NT2/D1 (cell line): Measurements from ENCODE around the gene MYH7.
A peak's percentile ranks its signal among the peaks of the same experiment; 100 is the strongest.

ENCODE experiments used
- DNase-seq: peaks from one replicate; pipeline ENCODE4 v3.0.0-alpha.2; 2011; ENCODE audit warnings: low read depth, low spot score
- H3K27me3 ChIP-seq: 2 replicates; pipeline ENCODE4 v1.6.0; 2011; ENCODE audit warnings: mild to moderate bottlenecking; ENCODE audit not compliant: insufficient read length, insufficient read depth
- H3K36me3 ChIP-seq: 2 replicates; pipeline ENCODE4 v1.6.1; 2011; ENCODE audit warnings: mild to moderate bottlenecking, low read length, mixed read lengths; ENCODE audit not compliant: insufficient read depth, insufficient read length
- H3K4me1 ChIP-seq: 2 replicates; pipeline ENCODE4 v1.5.1; 2011; ENCODE audit not compliant: insufficient read depth, insufficient read length
- H3K4me3 ChIP-seq: 2 replicates; pipeline ENCODE4 v1.5.1; 2011; ENCODE audit warnings: low read depth; ENCODE audit not compliant: insufficient read length
- H3K9ac ChIP-seq: 2 replicates; pipeline ENCODE4 v1.6.0; 2011; ENCODE audit warnings: low read depth; ENCODE audit not compliant: insufficient read length
- H3K9me3 ChIP-seq: 2 replicates; pipeline ENCODE4 v1.5.1; 2011; ENCODE audit warnings: mild to moderate bottlenecking, low read length; ENCODE audit not compliant: insufficient read depth
- SUZ12 ChIP-seq: IDR thresholded peaks from 2 replicates; pipeline ENCODE4 v1.6.1; 2011; ENCODE audit not compliant: insufficient read length, insufficient read depth; ENCODE audit errors: extremely low read depth
- YY1 ChIP-seq: IDR thresholded peaks from 2 replicates; pipeline ENCODE4 v1.6.1; 2011; ENCODE audit not compliant: insufficient read length, insufficient read depth
- ZNF274 ChIP-seq: IDR thresholded peaks from 2 replicates; pipeline ENCODE4 v1.6.1; 2011; ENCODE audit warnings: mild to moderate bottlenecking, low read depth, low read length

Gene MYH7

DNA sequence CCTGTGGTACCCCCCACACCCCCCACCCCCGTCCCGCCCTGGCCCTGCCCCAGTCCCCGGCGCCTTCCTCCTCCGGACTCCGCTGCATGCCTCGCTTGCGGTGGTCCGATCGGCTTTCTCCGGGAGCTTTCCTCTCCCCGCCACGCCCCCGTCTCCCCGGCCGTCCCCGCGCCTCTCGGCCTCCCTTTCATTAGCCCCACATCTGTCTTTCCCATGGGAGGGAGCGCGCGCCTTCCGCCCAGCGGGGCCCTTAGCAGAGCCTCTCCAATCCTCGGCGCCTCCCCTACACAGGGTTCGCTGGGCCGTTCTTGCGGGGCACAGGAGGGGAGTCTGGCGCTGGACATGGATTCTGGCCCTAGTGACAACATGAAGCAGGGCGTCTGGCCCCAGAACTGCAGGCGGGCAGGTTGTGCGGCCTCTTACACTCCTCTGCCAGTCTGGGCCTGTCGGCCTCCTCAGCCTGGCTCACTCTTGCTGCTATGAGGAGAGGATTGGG is 69.0 kb downstream of the MYH7 start:
- Histone ChIP-seq H3K36me3 (peaks cover 25% of the 10 kb centered on the region), H3K9ac (peak overlapping the region; percentile 91), H3K4me1 (peaks cover 13% of the 10 kb centered on the region), H3K9me3 (no peaks in the 10 kb centered on the region), H3K27me3 (peaks cover 26% of the 10 kb centered on the region), H3K4me3 (peak overlapping the region; percentile 86)
- peak; percentile 81 for DNase-seq
- TF ChIP-seq ZNF274 (no peak), YY1 (no peak), SUZ12 (no peak)

DNA sequence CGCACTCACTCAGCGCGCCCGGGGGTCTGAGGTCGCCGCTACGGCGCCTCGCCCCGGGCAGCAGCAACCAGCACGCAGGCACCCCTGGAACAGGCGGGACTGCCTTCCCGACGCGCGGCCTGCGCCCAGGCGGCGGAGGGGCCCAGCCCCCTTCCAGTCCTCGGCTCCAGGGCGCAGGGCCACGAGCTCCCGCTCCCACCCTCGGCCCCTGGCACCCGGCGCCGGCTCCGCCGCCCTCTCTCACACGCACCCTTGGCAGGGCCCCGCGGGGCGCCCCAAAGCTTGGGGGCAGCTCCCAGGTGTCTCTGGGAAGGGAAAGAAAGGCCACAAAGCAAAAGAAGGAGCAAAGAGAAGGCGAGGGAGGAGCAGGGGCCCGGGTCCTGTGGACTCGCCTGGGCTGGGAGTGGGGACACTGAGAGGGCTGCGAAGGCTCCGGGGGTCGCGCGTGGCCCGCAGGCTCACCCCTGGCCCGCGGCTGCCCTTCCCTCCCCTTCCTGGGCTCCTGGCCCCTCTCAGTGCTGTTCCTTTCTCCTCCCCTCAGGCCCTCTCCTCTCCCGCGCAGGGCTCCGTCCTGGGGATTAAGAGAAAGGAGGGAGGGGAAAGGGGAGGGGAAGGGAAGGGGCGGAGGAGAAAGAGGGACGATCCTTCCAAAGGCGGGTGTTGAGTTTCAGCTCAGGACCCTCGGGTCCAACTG is 69.6 kb downstream of the MYH7 start:
- Histone ChIP-seq H3K9ac (peak overlapping the region; percentile 99), H3K4me3 (peak overlapping the region; percentile 86), H3K27me3 (peaks cover 21% of the 10 kb centered on the region), H3K9me3 (no peaks in the 10 kb centered on the region), H3K36me3 (peaks cover 30% of the 10 kb centered on the region), H3K4me1 (peaks cover 13% of the 10 kb centered on the region)
- no peak for TF ChIP-seq YY1
- TF ChIP-seq ZNF274: no peak
- no peak for TF ChIP-seq SUZ12
- peak; percentile 89 for DNase-seq

DNA sequence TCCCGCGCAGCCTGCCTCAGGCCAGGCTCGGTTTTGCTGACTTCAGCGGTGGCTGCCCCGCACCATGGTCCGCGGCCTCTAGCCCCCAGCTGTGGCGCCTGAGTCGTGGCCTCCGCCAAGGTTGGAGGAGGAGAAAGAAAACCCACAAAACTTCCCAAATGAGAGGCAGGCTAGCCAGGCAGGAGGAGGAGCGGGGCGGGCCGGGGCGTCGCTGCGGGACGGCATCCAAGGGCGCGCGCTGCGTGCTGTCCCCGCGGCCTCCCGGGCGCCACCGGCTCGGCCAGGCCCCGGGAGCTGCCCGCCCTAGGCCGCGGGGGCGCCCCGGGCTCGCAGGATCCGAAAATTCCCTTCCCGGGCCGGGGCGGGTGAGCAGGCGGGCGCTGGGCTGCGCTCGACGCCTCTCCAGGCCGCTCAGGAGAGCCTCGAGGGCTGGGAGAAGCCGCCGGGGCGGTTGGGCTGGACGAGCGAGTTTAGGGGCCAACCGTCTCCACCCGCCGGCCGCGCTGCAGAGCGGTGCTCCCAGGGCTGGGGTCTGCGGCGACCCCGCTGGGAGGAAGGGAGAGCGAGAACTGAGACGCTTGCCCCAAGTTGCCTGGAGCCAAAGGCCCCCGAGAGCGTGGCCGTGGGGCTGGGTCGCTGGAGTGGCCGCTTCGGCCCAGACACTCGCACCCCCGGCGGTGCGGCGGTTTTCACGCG is 70.3 kb downstream of the MYH7 start, which contains the start of gene EFS:
TSS of gene EFS (minus strand) at position 137 of the 696 bp plus-strand sequence. CDS start 147 bp downstream, outside the sequence.
- Histone ChIP-seq H3K36me3 (peaks cover 37% of the 10 kb centered on the region), H3K4me3 (peak within 1 kb of the TSS; percentile 86), H3K27me3 (peaks cover 21% of the 10 kb centered on the region), H3K9me3 (no peaks in the 10 kb centered on the region), H3K9ac (peak within 1 kb of the TSS; percentile 99), H3K4me1 (peaks cover 13% of the 10 kb centered on the region)
- no peak for TF ChIP-seq YY1
- no peak for TF ChIP-seq ZNF274
- TF ChIP-seq SUZ12: no peak
- no peak for DNase-seq

DNA sequence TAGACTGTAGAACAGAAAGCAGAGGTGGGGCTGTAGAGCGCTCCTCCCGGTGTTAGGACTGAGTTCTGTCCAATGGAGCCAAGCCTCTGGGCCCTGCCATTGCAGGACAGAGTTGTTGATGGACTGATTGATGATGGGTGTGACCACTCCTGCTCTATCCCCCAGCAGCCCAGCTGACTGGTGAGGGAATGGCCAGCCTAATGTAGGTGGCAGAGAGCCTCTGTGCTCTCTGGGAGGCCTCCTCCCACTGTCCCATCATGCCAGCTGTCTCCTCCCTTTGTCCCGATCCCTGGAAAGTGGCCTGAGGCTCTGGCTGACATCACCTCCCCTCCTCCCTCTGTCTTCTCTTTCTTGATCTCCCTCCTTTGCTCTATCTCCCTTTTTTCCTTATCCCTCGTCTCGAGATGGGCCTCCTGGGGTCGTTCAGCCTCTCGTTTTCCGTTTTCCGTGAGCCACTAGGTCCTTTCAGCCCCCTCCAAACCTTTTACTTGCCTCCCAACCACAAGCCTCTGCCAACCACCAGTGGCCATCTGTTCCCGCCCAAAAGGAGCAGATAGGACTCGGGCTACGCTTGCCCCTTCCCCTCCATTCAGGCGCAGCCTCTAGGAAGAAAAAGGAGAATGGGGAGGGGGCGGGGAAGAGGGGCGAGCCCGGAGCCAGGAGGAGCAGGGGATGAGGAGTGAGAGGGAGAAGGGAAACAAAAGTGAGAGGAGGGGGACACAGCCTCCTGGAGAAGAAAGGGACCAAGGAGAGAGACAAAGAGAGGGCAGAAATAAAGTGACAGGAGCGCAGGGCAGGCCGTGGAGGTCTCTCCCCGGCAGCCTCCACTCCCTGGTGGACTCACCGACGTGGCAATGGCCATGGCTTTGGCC is 71.1 kb downstream of the MYH7 start:
- no peak for TF ChIP-seq YY1
- TF ChIP-seq SUZ12: no peak
- no peak for TF ChIP-seq ZNF274
- no peaks in the 10 kb centered on the region for H3K9me3 ChIP-seq
- DNase-seq: no peak
- H3K27me3 ChIP-seq: peaks cover 19% of the 10 kb centered on the region
- H3K36me3 ChIP-seq: peaks cover 45% of the 10 kb centered on the region
- H3K4me1 ChIP-seq: peaks cover 13% of the 10 kb centered on the region
- H3K9ac ChIP-seq: peak overlapping the region; percentile 99
- H3K4me3 ChIP-seq: peak overlapping the region; percentile 86
